ENCODE results near the gene WDR27.
"Not testable (repeated sequence)": the region's sequence is repeated elsewhere in the genome, so short reads cannot be mapped to it uniquely, and the experiment has no call there.

Gene WDR27

GRCh38 chr6:169439710-169440109, 262.1 kb downstream of the WDR27 start:
- in situ Hi-C loops (cut with MboI; ENCODE audit: low pct_unique_long_range_greater_than_20kb, low sequenced_read_pairs), result no loop called here
- DNase-seq, result no peak

- DNase-seq; in situ Hi-C loops (cut with MboI; ENCODE audit: low pct_unique_long_range_greater_than_20kb, low sequenced_read_pairs): not testable (repeated sequence)
These were observed 267.3 kb downstream of the WDR27 start for GRCh38 chr6:169434554-169434953.

GRCh38 chr6:169429001-169429400, 272.8 kb downstream of the WDR27 start:
- in situ Hi-C loops (cut with MboI; ENCODE audit: low pct_unique_long_range_greater_than_20kb, low sequenced_read_pairs), result no loop called here
- DNase-seq, result no peak

- in situ Hi-C loops (cut with MboI; ENCODE audit: low pct_unique_long_range_greater_than_20kb, low sequenced_read_pairs), result no loop called here
- DNase-seq, result no peak
These were observed 273.3 kb downstream of the WDR27 start for GRCh38 chr6:169428532-169428931.

- in situ Hi-C loops (cut with MboI; ENCODE audit: low pct_unique_long_range_greater_than_20kb, low sequenced_read_pairs), result no loop called here
- no peak for DNase-seq
These were observed 274.0 kb downstream of the WDR27 start for GRCh38 chr6:169427856-169428255.

GRCh38 chr6:169426611-169427010, 275.2 kb downstream of the WDR27 start:
- in situ Hi-C loops (cut with MboI; ENCODE audit: low pct_unique_long_range_greater_than_20kb, low sequenced_read_pairs), result no loop called here
- no peak for DNase-seq

GRCh38 chr6:169425628-169426370, 276.0 kb downstream of the WDR27 start:
- in situ Hi-C loops (cut with MboI; ENCODE audit: low pct_unique_long_range_greater_than_20kb, low sequenced_read_pairs), result no loop called here
- no peak for DNase-seq

- in situ Hi-C loops (cut with MboI; ENCODE audit: low pct_unique_long_range_greater_than_20kb, low sequenced_read_pairs), result no loop called here
- no peak for DNase-seq
These were observed 277.0 kb downstream of the WDR27 start for GRCh38 chr6:169424821-169425240.

GRCh38 chr6:169424149-169424804, 277.6 kb downstream of the WDR27 start:
- in situ Hi-C loops (cut with MboI; ENCODE audit: low pct_unique_long_range_greater_than_20kb, low sequenced_read_pairs), result no loop called here
- DNase-seq, result no peak

- in situ Hi-C loops (cut with MboI; ENCODE audit: low pct_unique_long_range_greater_than_20kb, low sequenced_read_pairs), result no loop called here
These were observed 280.1 kb downstream of the WDR27 start for GRCh38 chr6:169421586-169422264.

GRCh38 chr6:169420912-169421543, 280.8 kb downstream of the WDR27 start:
- in situ Hi-C loops (cut with MboI; ENCODE audit: low pct_unique_long_range_greater_than_20kb, low sequenced_read_pairs), result no loop called here

More at GRCh38 chr6:169421586-169422264, 280.1 kb downstream of the WDR27 start:
- no peak for DNase-seq

GRCh38 chr6:169417101-169417500, 284.7 kb downstream of the WDR27 start:
- in situ Hi-C loops (cut with MboI; ENCODE audit: low pct_unique_long_range_greater_than_20kb, low sequenced_read_pairs), result no loop called here

More at GRCh38 chr6:169420912-169421543, 280.8 kb downstream of the WDR27 start:
- DNase-seq, result no peak

GRCh38 chr6:169416249-169416648, 285.6 kb downstream of the WDR27 start:
- in situ Hi-C loops (cut with MboI; ENCODE audit: low pct_unique_long_range_greater_than_20kb, low sequenced_read_pairs), result no loop called here

More at GRCh38 chr6:169417101-169417500, 284.7 kb downstream of the WDR27 start:
- no peak for DNase-seq

GRCh38 chr6:169415179-169415578, 286.6 kb downstream of the WDR27 start:
- in situ Hi-C loops (cut with MboI; ENCODE audit: low pct_unique_long_range_greater_than_20kb, low sequenced_read_pairs), result no loop called here
- no peak for DNase-seq

More at GRCh38 chr6:169416249-169416648, 285.6 kb downstream of the WDR27 start:
- no peak for DNase-seq

GRCh38 chr6:169411722-169412121, 290.1 kb downstream of the WDR27 start:
- peak; percentile 15 for DNase-seq
- in situ Hi-C loops (cut with MboI; ENCODE audit: low pct_unique_long_range_greater_than_20kb, low sequenced_read_pairs), result no loop called here

- in situ Hi-C loops (cut with MboI; ENCODE audit: low pct_unique_long_range_greater_than_20kb, low sequenced_read_pairs), result no loop called here
- DNase-seq, result no peak
These were observed 290.5 kb downstream of the WDR27 start for GRCh38 chr6:169411296-169411695.

GRCh38 chr6:169409742-169410312, 292.0 kb downstream of the WDR27 start:
- in situ Hi-C loops (cut with MboI; ENCODE audit: low pct_unique_long_range_greater_than_20kb, low sequenced_read_pairs), result no loop called here
- peak; percentile 96 for DNase-seq

- in situ Hi-C loops (cut with MboI; ENCODE audit: low pct_unique_long_range_greater_than_20kb, low sequenced_read_pairs), result no loop called here
These were observed 294.5 kb downstream of the WDR27 start for GRCh38 chr6:169407325-169407724.

More at GRCh38 chr6:169407325-169407724, 294.5 kb downstream of the WDR27 start:
- DNase-seq, result no peak
